ENCODE measurements around the gene SPAG6.

- no peak for TF ChIP-seq GATA1 (IDR thresholded peaks at IDR 0.05; ENCODE audit: low read depth, low read length)
- TF ChIP-seq POLR2A (IDR thresholded peaks at IDR 0.05; ENCODE audit: low read length), result peak; percentile 79
Observed at GRCh38 chr10:22340329-22341189, 4.7 kb upstream of the SPAG6 start.

Data from erythroblast (primary cell).